CD4-positive, alpha-beta T cell treated with Interleukin-6 for 4 hours (primary cell): ENCODE results near the gene FN3KRP.

Experiments used
- DNase-seq: peaks from one replicate; pipeline ENCODE4 v3.0.0-alpha.2; 2020; ENCODE audit warnings: mixed read lengths

FN3KRP gene

GRCh38 chr17:82716203-82717010 is at the start of gene FN3KRP:
Gene FN3KRP, plus strand, starts transcription at chr17:82716706. Its CDS starts 50 bp downstream, at chr17:82716756.
- DNase-seq, result peak; percentile 99

GRCh38 chr17:82666931-82667667 is 49.4 kb upstream of the FN3KRP start:
- no peak for DNase-seq

- DNase-seq, result no peak
Measured at GRCh38 chr17:82667668-82668000, 48.9 kb upstream of the FN3KRP start.

- no peak for DNase-seq
Measured at GRCh38 chr17:82668024-82668630, 48.4 kb upstream of the FN3KRP start.

GRCh38 chr17:82668631-82669099 is 47.8 kb upstream of the FN3KRP start:
- peak; percentile 56 for DNase-seq

- DNase-seq, result no peak
Measured at GRCh38 chr17:82670661-82671450, 45.6 kb upstream of the FN3KRP start.

GRCh38 chr17:82674656-82675475 is 41.6 kb upstream of the FN3KRP start:
- DNase-seq, result no peak

GRCh38 chr17:82675476-82676245 is 40.8 kb upstream of the FN3KRP start:
- DNase-seq, result no peak

GRCh38 chr17:82677353-82677925 is 39.1 kb upstream of the FN3KRP start:
- no peak for DNase-seq

- no peak for DNase-seq
Measured at GRCh38 chr17:82678265-82678891, 38.1 kb upstream of the FN3KRP start.

GRCh38 chr17:82679586-82680465 is 36.7 kb upstream of the FN3KRP start:
- no peak for DNase-seq

GRCh38 chr17:82681547-82681946 is 35.0 kb upstream of the FN3KRP start:
- DNase-seq, result no peak

GRCh38 chr17:82683534-82683933 is 33.0 kb upstream of the FN3KRP start:
- no peak for DNase-seq

- no peak for DNase-seq
Measured at GRCh38 chr17:82684228-82684841, 32.2 kb upstream of the FN3KRP start.

- DNase-seq, result no peak
Measured at GRCh38 chr17:82685291-82685690, 31.2 kb upstream of the FN3KRP start.

GRCh38 chr17:82686366-82687324 is 29.9 kb upstream of the FN3KRP start:
- DNase-seq, result no peak

- no peak for DNase-seq
Measured at GRCh38 chr17:82687375-82687861, 29.1 kb upstream of the FN3KRP start.
